K562 (cell line): Measurements from ENCODE around the gene HLA-DOA. TPM values are rescaled to one million over a fixed set of nuclear protein-coding genes. Genes with fewer than 3 reads are reported as not detected.

ENCODE experiments used
- ATAC-seq: fragments of 200-7000 bp; cut with Tn5 transposase; 3 replicates; pipeline ENCODE4 v1.9.1; 2020; ENCODE audit warnings: moderate library complexity
- BruUV-seq: library from RNA; stranded (reverse); fragments of 400-500 nt; replicated peaks from 2 replicates; lab custom pipeline; 2021; lab: Mats Ljungman, UMichigan
- CTCF ChIA-PET: fragments of 300-600 bp; formaldehyde crosslinking; extraction: SDS; loops from one replicate; lab custom pipeline; 2021; ENCODE audit warnings: low intra/inter-chr PET ratio; lab: Yijun Ruan, JAX
- POLR2A ChIA-PET: fragments of 300-600, 350-650 bp; sonication (Branson Sonifier 250); formaldehyde crosslinking; extraction: SDS; loops from one replicate; lab custom pipeline; 2021; ENCODE audit warnings: antibody characterized with exemption, inconsistent platforms; lab: Yijun Ruan, JAX
- DNase-seq, 4 experiments: peaks; one replicate each; pipeline versions ENCODE4 v3.0.0 to v3.0.0-alpha.2; 2011 to 2018; ENCODE audit warnings: low spot score in 3 of 4, mixed read lengths in 3 of 4; ENCODE audit errors: extremely low read depth in 1 of 4
- FAIRE-seq: peaks from 2 replicates; lab custom pipeline; 2011; peaks lifted over from hg19 to GRCh38; lab: Jason Lieb, UNC
- H2AFZ ChIP-seq: 2 replicates; pipeline ENCODE4 v1.6.0; 2011; ENCODE audit warnings: low read depth, low read length, control low read depth, inconsistent platforms
- H3K27ac ChIP-seq: fragments of 200-600 bp; 3 replicates; pipeline ENCODE4 v1.8.0; 2011; ENCODE audit warnings: low read depth, mild to moderate bottlenecking, control low read depth, inconsistent platforms, low read length, moderate library complexity, mixed read lengths; ENCODE audit errors: extremely low read depth
- H3K27me3 ChIP-seq, 2 experiments: fragments of 300-600 bp in 1 of 2; 2 replicates in 1 of 2; 3 replicates in 1 of 2; pipeline versions ENCODE4 v1.6.0 to v1.8.0; 2011; ENCODE audit warnings: inconsistent platforms in 2 of 2, low read length in 2 of 2, mild to moderate bottlenecking in 1 of 2, mixed read lengths in 1 of 2, moderate library complexity in 1 of 2; ENCODE audit not compliant: control insufficient read depth in 2 of 2, insufficient read depth in 2 of 2
- H3K36me3 ChIP-seq: fragments of 300-600 bp; 3 replicates; pipeline ENCODE4 v1.8.0; 2011; ENCODE audit warnings: mild to moderate bottlenecking, low read length, inconsistent platforms; ENCODE audit not compliant: control insufficient read depth, insufficient read depth
- H3K4me1 ChIP-seq, 2 experiments: fragments of 200-600 bp in 1 of 2; replicated peaks in 1 of 2; 2 replicates in 1 of 2; 3 replicates in 1 of 2; pipeline versions ENCODE4 v1.5.1 to v1.8.0; 2011; ENCODE audit warnings: inconsistent platforms in 2 of 2, low read length in 2 of 2, mild to moderate bottlenecking in 1 of 2, mixed read lengths in 1 of 2, moderate library complexity in 1 of 2; ENCODE audit not compliant: control insufficient read depth in 2 of 2, insufficient read depth in 2 of 2
- H3K4me2 ChIP-seq: 2 replicates; pipeline ENCODE4 v1.6.1; 2011; ENCODE audit warnings: low read length, control low read depth, inconsistent platforms, mixed read lengths; ENCODE audit not compliant: insufficient read depth
- H3K4me3 ChIP-seq: fragments of 200-600 bp; sonication (generic), shearing (Covaris generic); 2 replicates; pipeline ENCODE4 v1.5.1; 2016; ENCODE audit warnings: control low read depth, inconsistent platforms
- H3K79me2 ChIP-seq: fragments of 200-600 bp; 3 replicates; pipeline ENCODE4 v1.8.0; 2011; ENCODE audit warnings: low read length, inconsistent platforms; ENCODE audit not compliant: control insufficient read depth, insufficient read depth
- H3K9ac ChIP-seq, 2 experiments: 2 replicates each; pipeline versions ENCODE4 v1.6.0 to v1.6.1; 2011; ENCODE audit warnings: low read depth in 2 of 2, low read length in 2 of 2, control low read depth in 1 of 2, inconsistent platforms in 1 of 2, mild to moderate bottlenecking in 1 of 2, mixed read lengths in 1 of 2; ENCODE audit not compliant: insufficient read depth in 1 of 2
- H3K9me1 ChIP-seq: one replicate; pipeline ENCODE4 v1.6.0; 2011; ENCODE audit warnings: inconsistent platforms, mild to moderate bottlenecking, low read length, moderate library complexity; ENCODE audit not compliant: control insufficient read depth, insufficient read depth
- H3K9me3 ChIP-seq: replicated peaks from 2 replicates; pipeline ENCODE4 v1.5.1; 2011; ENCODE audit warnings: low read depth, low read length, inconsistent platforms; ENCODE audit not compliant: control insufficient read depth, insufficient read depth
- H4K20me1 ChIP-seq: replicated peaks from 2 replicates; pipeline ENCODE4 v1.6.1; 2011; ENCODE audit warnings: low read length, inconsistent platforms, mixed read lengths; ENCODE audit not compliant: control insufficient read depth, insufficient read depth
- C11orf30 ChIP-seq: fragments of 450-650 bp; IDR thresholded peaks from 2 replicates; pipeline ENCODE4 v1.6.1; 2016; ENCODE audit warnings: low read depth, mild to moderate bottlenecking
- CBX2 ChIP-seq: fragments of 200-600 bp; sonication (generic); IDR thresholded peaks from one replicate; pipeline ENCODE4 v1.6.1; 2012; ENCODE audit warnings: mild to moderate bottlenecking, low read length, inconsistent platforms; ENCODE audit not compliant: insufficient read depth, poor library complexity, severe bottlenecking
- NFE2 ChIP-seq: IDR thresholded peaks from 2 replicates; pipeline ENCODE4 v1.6.1; 2014; ENCODE audit warnings: antibody characterized with exemption, low read depth
- ZNF239 ChIP-seq: fragments of 250-450 bp; sonication (Bioruptor Pico); IDR thresholded peaks from 2 replicates; pipeline ENCODE4 v1.4.0; 2020; ENCODE audit warnings: mild to moderate bottlenecking
- WGBS: fragments of 100-300 bp; shearing (Covaris generic); methylation state at CpG from one replicate; pipeline ENCODE4 v1.1.6; 2016; ENCODE audit warnings: low coverage, mixed read lengths; ENCODE audit not compliant: insufficient coverage; ENCODE audit errors: missing lambda C conversion rate; 5-methylcytosine and 5-hydroxymethylcytosine counted together
- in situ Hi-C: fragments of 300-500 bp; cut with MboI; formaldehyde crosslinking; loops from 4 replicates; pipeline ENCODE4 v1.15.0; 2018; ENCODE audit warnings: inconsistent platforms, mixed read lengths
- intact Hi-C: fragments of 100-400 bp; cut with micrococcal nuclease; formaldehyde crosslinking; loops from 2 replicates; pipeline ENCODE4 v1.14.2; 2022
- polyA plus RNA-seq, 8 experiments: library from polyadenylated mRNA; depleted of rRNA in 4 of 8; stranded (reverse) in 5 of 8; unstranded in 3 of 8; fragments of >200 nt; fragmentation: Nextera tagmentation in 2 of 8; fragmentation: Illumina TruSeq in 1 of 8; extraction: Ambion mirVana in 2 of 8; extraction: Trizol in 1 of 8; gene quantifications; 2 replicates each; pipeline versions ENCODE4 v1.2.1 to v1.2.3, GENCODE V29; 2011 to 2014; ENCODE audit warnings: inconsistent platforms in 1 of 8, missing spikeins in 1 of 8
- total RNA-seq, 7 experiments: library from RNA; depleted of rRNA in 6 of 7; stranded (reverse); fragments of >200 nt in 6 of 7; fragmentation: Illumina TruSeq in 2 of 7; extraction: Trizol in 2 of 7; gene quantifications; 2 replicates each; pipeline versions ENCODE4 v1.2.1 to v1.2.3, GENCODE V29; 2011 to 2021; ENCODE audit warnings: low replicate concordance in 1 of 7
- TF ChIP-seq, protein P1 (sequence below): fragments of 450-650 bp; formaldehyde crosslinking; IDR thresholded peaks from 2 replicates; pipeline ENCODE4 v1.4.0; 2022; ENCODE audit warnings: missing genetic modification characterization

HLA-DOA gene
- total and polyA plus RNA-seq, 9 of the 15 experiments (the other 6 are each of a cell fraction or from before 2014, with no cell fraction given): 0.07 TPM; not detected in 8

DNA sequence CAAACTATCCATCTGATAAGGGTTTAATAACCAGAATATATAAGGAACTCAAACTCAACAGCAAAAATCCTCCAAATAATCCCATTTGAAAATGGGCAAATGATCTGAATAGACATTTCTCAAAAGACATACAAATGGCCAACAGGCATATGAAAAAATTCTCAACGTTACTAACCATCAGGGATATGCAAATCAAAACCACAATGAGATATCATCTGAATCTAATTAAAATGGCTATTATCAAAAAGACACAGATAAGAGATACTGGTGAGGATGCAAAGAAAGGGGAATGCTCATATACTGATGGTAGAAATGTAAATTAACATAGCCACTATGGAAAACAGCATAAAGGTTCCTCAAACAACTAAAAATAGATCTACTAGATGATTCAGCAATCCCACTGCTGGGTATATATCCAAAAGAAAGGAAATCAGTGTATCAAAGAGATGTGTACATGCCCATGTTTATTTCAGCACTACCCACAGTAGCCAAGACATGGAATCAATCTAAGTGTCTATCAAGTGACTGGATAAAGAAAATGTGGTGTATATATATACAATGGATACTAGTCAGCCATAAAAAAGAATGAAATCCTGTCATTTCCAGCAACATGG is 47.1 kb downstream of the HLA-DOA start:
- H3K36me3 ChIP-seq: no peaks in the 10 kb centered on the region
- peaks cover 17% of the 10 kb centered on the region for H3K79me2 ChIP-seq
- WGBS: 0% methylated on average over 1 of the region's 1 CpG
- in situ Hi-C loops (loop anchor here (25.0 kb wide), 1 partner anchor 1425 kb away; the partner anchor contains the start of genes ATP6V1G2, DDX39B, MCCD1 and NFKBIL1), intact Hi-C loops (no loop called here)
- H3K4me3 ChIP-seq: no peak overlapping the region
- FAIRE-seq (no peak), ATAC-seq (no peak), DNase-seq (no peak)
- H3K9me1 ChIP-seq: no peaks in the 10 kb centered on the region
- no peaks in the 10 kb centered on the region for H4K20me1 ChIP-seq
- BruUV-seq: no TSS peak
- no peaks in the 10 kb centered on the region for H3K9me3 ChIP-seq
- ChIA-PET POLR2A (interaction anchor here (4.2 kb wide), 1 partner anchor 12 kb away, joined by 63 read pairs; no protein-coding TSS in a partner anchor), CTCF (no interaction called here)
- no peaks in the 10 kb centered on the region for H3K27me3 ChIP-seq
- H3K9ac ChIP-seq: no peak overlapping the region
- H3K4me1 ChIP-seq: peaks cover 9 to 19% of the 10 kb centered on the region in 2 experiments
- no peak overlapping the region for H2AFZ ChIP-seq
- no peak overlapping the region for H3K27ac ChIP-seq
- TF ChIP-seq C11orf30: peak; percentile 60
- no peak for TF ChIP-seq CBX2
- TF ChIP-seq NFE2: peak; percentile 66
- H3K4me2 ChIP-seq: no peak overlapping the region

DNA sequence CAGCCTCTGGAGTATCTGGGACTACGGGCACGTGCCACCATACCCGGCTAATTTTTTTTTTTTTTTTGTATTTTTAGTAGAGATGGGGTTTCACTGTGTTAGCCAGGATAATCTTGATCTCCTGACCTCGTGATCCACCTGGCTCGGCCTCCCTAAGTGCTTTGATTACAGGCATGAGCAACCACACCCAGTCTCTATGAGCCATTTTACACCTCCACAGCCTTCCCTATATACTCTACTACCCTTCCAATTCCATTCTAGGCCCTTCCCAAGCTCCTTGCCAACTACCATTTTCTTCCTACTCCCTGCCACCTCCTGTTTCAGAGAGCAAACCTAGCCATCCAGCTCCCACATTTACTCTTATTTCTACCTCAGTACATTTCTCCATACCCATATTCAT is 48.8 kb downstream of the HLA-DOA start:
- Histone ChIP-seq H3K4me3 (no peak overlapping the region), H3K4me1 (peaks cover 0 to 3% of the 10 kb centered on the region in 2 experiments; a peak in 3 of 5 replicates), H3K27me3 (no peaks in the 10 kb centered on the region), H2AFZ (no peak overlapping the region), H3K9me3 (no peaks in the 10 kb centered on the region), H3K36me3 (no peaks in the 10 kb centered on the region), H3K79me2 (no peaks in the 10 kb centered on the region), H3K9ac (no peak overlapping the region), H3K4me2 (no peak overlapping the region), H3K9me1 (no peaks in the 10 kb centered on the region), H3K27ac (no peak overlapping the region), H4K20me1 (no peaks in the 10 kb centered on the region)
- WGBS: 23% methylated on average over 5 of the region's 5 CpGs
- CTCF ChIA-PET: interaction anchor here (0.7 kb wide), 1 partner anchor 75 kb away, joined by 3 read pairs; no protein-coding TSS in a partner anchor
- POLR2A ChIA-PET: interaction anchor here (0.6 kb wide), 1 partner anchor 12 kb away, joined by 4 read pairs; no protein-coding TSS in a partner anchor
- TF ChIP-seq, protein P1, sequence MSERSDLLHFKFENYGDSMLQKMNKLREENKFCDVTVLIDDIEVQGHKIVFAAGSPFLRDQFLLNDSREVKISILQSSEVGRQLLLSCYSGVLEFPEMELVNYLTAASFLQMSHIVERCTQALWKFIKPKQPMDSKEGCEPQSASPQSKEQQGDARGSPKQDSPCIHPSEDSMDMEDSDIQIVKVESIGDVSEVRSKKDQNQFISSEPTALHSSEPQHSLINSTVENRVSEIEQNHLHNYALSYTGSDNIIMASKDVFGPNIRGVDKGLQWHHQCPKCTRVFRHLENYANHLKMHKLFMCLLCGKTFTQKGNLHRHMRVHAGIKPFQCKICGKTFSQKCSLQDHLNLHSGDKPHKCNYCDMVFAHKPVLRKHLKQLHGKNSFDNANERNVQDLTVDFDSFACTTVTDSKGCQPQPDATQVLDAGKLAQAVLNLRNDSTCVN (CRISPR knock-in tag): 0 out of 2 replicates have a peak, but pooled peaks have one; percentile 17
- TF ChIP-seq ZNF239 (CRISPR knock-in tag): no peak
- BruUV-seq: no TSS peak
- no peak for ATAC-seq
- no peak for FAIRE-seq
- no peak for DNase-seq
- intact Hi-C loops (no loop called here), in situ Hi-C loops (loop anchor here (25.0 kb wide), 1 partner anchor 1423 kb away; the partner anchor contains the start of genes ATP6V1G2, DDX39B, MCCD1 and NFKBIL1)
